ENCODE measurements around the gene PTPN3.

PTPN3 gene

DNA sequence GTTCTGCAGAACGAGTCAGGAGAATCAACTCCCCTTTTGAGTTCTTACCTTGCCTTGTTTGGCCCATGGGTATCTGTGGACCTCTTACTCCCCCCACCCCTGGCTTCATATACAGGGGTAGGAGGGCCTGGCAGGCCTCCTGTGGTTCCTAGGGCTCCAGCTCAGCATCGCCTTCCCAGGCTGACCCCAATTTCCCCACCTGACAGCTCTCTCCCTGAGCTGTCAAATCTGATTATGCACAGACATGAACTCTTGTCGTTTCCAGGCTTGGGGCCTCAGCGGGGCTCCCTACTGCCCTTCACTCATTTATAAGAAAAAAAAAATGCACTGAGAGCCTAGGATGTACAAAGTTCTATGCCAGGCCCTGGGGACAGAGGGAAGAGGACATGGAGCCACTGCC, 67.9 kb downstream of the PTPN3 start:
- no peaks in the 10 kb centered on the region for H3K9me3 ChIP-seq (ENCODE audit: control insufficient read depth in 1 of 2, low read length in 2 of 2)
- H3K4me3 ChIP-seq (ENCODE audit: low read depth in 1 of 2, low read length in 2 of 2): no peak overlapping the region
- H3K27ac ChIP-seq (ENCODE audit: low read depth, low read length): no peak overlapping the region
- H3K9ac ChIP-seq (ENCODE audit: low read depth in 1 of 2, low read length in 2 of 2): no peak overlapping the region
- H3K36me3 ChIP-seq (ENCODE audit: control insufficient read depth in 1 of 2, insufficient read depth in 2 of 2, low read length in 2 of 2): peaks cover 28 to 51% of the 10 kb centered on the region in 2 donors
- H3K4me1 ChIP-seq (ENCODE audit: control insufficient read depth in 1 of 2, insufficient read depth in 2 of 2, low read length in 2 of 2): no peaks in the 10 kb centered on the region
- H3K27me3 ChIP-seq (ENCODE audit: control insufficient read depth in 1 of 2, insufficient read depth in 2 of 2, low read length in 2 of 2): no peaks in the 10 kb centered on the region

DNA sequence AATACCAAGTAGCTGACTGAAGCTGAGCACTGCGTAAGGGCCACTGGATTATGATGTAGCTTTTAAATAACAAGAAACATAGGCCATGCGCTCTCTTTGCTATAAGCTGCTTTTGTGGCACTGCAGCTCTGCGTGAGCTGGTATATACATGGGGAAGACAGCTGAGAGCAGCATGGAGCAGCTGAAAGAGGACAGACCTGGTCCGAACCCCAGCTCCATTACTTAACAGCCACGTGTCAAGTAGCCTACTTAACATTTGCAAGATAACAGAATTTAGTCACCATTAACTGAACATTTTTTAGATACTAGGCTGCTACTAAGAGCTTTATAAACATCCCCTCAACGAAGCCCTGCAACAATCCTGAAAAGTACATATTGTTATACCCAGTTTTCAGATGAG, 69.3 kb downstream of the PTPN3 start:
- no peaks in the 10 kb centered on the region for H3K27me3 ChIP-seq (ENCODE audit: control insufficient read depth in 1 of 2, insufficient read depth in 2 of 2, low read length in 2 of 2)
- no peaks in the 10 kb centered on the region for H3K4me1 ChIP-seq (ENCODE audit: control insufficient read depth in 1 of 2, insufficient read depth in 2 of 2, low read length in 2 of 2)
- peaks cover 35 to 52% of the 10 kb centered on the region in 2 donors for H3K36me3 ChIP-seq (ENCODE audit: control insufficient read depth in 1 of 2, insufficient read depth in 2 of 2, low read length in 2 of 2)
- H3K4me3 ChIP-seq (ENCODE audit: low read depth in 1 of 2, low read length in 2 of 2): no peak overlapping the region
- no peak overlapping the region for H3K9ac ChIP-seq (ENCODE audit: low read depth in 1 of 2, low read length in 2 of 2)
- no peak overlapping the region for H3K27ac ChIP-seq (ENCODE audit: low read depth, low read length)
- H3K9me3 ChIP-seq (ENCODE audit: control insufficient read depth in 1 of 2, low read length in 2 of 2): no peaks in the 10 kb centered on the region

DNA sequence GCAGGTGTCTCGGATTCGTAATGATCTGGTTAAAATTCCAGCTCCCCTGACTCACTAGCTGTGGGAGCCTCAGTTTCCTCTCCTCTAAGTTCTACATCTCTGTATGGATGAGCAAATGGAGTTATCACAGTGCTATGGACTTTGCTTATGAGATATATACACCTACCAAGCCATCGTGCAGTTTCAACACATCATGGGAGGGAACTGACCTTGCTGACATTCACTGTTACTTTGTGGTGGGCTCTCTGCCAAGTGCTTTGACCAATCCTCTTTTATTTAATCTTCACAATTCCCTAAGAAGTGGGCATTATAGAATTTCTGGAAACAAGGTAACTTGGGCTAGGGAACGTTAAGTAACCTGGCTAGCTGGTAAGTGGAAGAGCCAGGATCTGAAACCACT, 70.2 kb downstream of the PTPN3 start:
- Histone ChIP-seq H3K4me3 (ENCODE audit: low read depth in 1 of 2, low read length in 2 of 2) (no peak overlapping the region), H3K27me3 (ENCODE audit: control insufficient read depth in 1 of 2, insufficient read depth in 2 of 2, low read length in 2 of 2) (no peaks in the 10 kb centered on the region), H3K9me3 (ENCODE audit: control insufficient read depth in 1 of 2, low read length in 2 of 2) (no peaks in the 10 kb centered on the region), H3K36me3 (ENCODE audit: control insufficient read depth in 1 of 2, insufficient read depth in 2 of 2, low read length in 2 of 2) (peaks cover 35 to 52% of the 10 kb centered on the region in 2 donors), H3K27ac (ENCODE audit: low read depth, low read length) (no peak overlapping the region), H3K4me1 (ENCODE audit: control insufficient read depth in 1 of 2, insufficient read depth in 2 of 2, low read length in 2 of 2) (no peaks in the 10 kb centered on the region), H3K9ac (ENCODE audit: low read depth in 1 of 2, low read length in 2 of 2) (no peak overlapping the region)

DNA sequence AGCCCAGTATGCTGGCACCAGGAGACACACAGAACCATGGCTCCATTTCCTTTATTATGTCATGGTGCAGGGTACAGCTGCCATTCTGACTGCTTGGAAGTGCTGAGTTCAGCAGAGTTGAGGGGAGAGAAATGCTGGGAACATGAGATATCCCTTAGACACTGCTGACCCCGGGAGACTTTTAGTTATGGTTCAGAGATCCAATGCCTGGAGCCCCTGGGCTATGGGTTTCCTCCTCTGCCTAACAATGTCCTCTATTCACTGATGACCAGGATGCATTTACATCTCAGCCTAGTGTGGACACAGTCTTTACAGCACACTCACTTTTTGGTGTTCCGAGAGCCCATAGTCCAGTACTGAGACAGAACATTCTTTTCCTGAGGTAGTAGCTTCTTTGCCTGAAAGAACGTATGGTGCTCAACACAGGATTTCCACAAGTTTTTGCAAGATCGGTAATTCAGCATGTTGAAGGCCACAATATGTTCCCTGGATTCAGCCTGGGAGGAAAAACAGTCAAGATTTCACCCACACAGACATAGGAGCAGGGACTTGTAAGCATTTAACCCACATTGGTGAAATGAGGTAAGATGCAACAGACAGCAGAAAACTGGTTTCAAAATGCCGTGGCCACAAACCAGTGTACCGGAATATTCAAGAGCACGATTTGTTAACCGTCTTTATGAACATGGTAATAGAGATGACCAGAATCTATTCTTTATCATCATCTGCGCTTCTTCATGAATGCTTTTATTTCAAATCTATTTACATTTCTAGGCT, 71.3 kb downstream of the PTPN3 start:
- no peaks in the 10 kb centered on the region for H3K9me3 ChIP-seq (ENCODE audit: control insufficient read depth in 1 of 2, low read length in 2 of 2)
- H3K4me3 ChIP-seq (ENCODE audit: low read depth in 1 of 2, low read length in 2 of 2): no peak overlapping the region
- peaks cover 31 to 43% of the 10 kb centered on the region in 2 donors for H3K36me3 ChIP-seq (ENCODE audit: control insufficient read depth in 1 of 2, insufficient read depth in 2 of 2, low read length in 2 of 2)
- no peak overlapping the region for H3K27ac ChIP-seq (ENCODE audit: low read depth, low read length)
- no peaks in the 10 kb centered on the region for H3K27me3 ChIP-seq (ENCODE audit: control insufficient read depth in 1 of 2, insufficient read depth in 2 of 2, low read length in 2 of 2)
- no peaks in the 10 kb centered on the region for H3K4me1 ChIP-seq (ENCODE audit: control insufficient read depth in 1 of 2, insufficient read depth in 2 of 2, low read length in 2 of 2)
- H3K9ac ChIP-seq (ENCODE audit: low read depth in 1 of 2, low read length in 2 of 2): no peak overlapping the region

DNA sequence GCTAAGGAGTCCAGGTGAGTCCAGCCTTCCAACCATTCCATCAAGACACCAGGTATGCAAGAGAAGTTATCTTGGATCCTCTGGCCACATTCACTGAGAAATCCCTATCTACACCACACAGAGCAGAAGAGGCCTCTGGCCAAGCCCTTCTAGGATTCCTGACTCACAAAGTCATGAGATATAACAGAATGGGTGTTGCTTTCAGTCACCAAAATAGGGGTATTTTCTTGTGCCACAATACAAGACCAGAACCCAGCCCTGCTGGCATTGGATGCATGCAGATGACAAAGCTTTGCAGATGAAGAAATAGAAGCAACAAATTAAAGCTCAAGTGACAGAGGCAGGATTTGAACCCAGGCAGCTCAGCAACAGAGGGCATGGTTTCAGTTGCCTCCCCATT, 73.5 kb downstream of the PTPN3 start:
- peaks cover 19 to 44% of the 10 kb centered on the region in 2 donors for H3K36me3 ChIP-seq (ENCODE audit: control insufficient read depth in 1 of 2, insufficient read depth in 2 of 2, low read length in 2 of 2)
- no peaks in the 10 kb centered on the region for H3K9me3 ChIP-seq (ENCODE audit: control insufficient read depth in 1 of 2, low read length in 2 of 2)
- no peak overlapping the region for H3K27ac ChIP-seq (ENCODE audit: low read depth, low read length)
- no peak overlapping the region for H3K4me3 ChIP-seq (ENCODE audit: low read depth in 1 of 2, low read length in 2 of 2)
- no peaks in the 10 kb centered on the region for H3K27me3 ChIP-seq (ENCODE audit: control insufficient read depth in 1 of 2, insufficient read depth in 2 of 2, low read length in 2 of 2)
- no peak overlapping the region for H3K9ac ChIP-seq (ENCODE audit: low read depth in 1 of 2, low read length in 2 of 2)
- no peaks in the 10 kb centered on the region for H3K4me1 ChIP-seq (ENCODE audit: control insufficient read depth in 1 of 2, insufficient read depth in 2 of 2, low read length in 2 of 2)

DNA sequence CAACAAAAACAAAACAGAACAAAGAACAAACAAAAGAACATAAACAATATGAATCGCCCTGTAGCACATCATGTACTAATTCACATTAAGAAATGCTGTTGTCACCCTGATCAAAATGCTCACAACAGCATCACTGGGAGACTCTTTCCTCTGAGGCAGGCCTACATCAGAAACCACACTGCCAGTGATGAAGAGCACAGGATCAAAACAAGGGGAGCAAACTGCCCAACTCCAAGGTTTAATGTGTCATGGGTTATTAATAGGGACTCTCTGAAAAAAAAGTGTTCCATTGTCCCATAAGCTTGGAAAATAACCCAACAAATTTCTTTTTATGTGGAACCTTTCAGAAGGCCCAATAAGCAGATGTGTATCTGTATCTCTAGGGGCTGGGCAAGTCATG, 74.2 kb downstream of the PTPN3 start:
- Histone ChIP-seq H3K9me3 (ENCODE audit: control insufficient read depth in 1 of 2, low read length in 2 of 2) (no peaks in the 10 kb centered on the region), H3K4me3 (ENCODE audit: low read depth in 1 of 2, low read length in 2 of 2) (no peak overlapping the region), H3K4me1 (ENCODE audit: control insufficient read depth in 1 of 2, insufficient read depth in 2 of 2, low read length in 2 of 2) (no peaks in the 10 kb centered on the region), H3K27ac (ENCODE audit: low read depth, low read length) (no peak overlapping the region), H3K36me3 (ENCODE audit: control insufficient read depth in 1 of 2, insufficient read depth in 2 of 2, low read length in 2 of 2) (peaks cover 25 to 46% of the 10 kb centered on the region in 2 donors), H3K9ac (ENCODE audit: low read depth in 1 of 2, low read length in 2 of 2) (no peak overlapping the region), H3K27me3 (ENCODE audit: control insufficient read depth in 1 of 2, insufficient read depth in 2 of 2, low read length in 2 of 2) (no peaks in the 10 kb centered on the region)

DNA sequence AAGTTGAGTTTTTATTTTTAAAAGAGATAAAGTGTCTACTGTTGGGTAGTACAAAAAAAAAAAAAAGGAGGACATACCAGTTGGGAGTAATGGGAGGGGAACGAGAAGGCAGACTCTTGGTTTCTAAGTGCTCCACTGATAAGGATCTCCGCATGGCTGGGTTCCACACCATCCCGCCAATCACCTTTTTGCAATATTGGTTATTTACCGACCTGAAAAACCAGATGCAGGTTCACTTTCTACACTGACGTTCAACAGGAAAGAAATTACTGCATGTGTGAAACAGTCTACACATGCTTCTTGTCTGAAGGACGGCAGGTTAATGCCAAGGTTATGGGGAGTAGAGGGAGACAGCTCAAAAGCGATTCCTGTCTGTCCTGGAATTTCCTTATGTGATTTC, 75.5 kb downstream of the PTPN3 start:
- Histone ChIP-seq H3K27me3 (ENCODE audit: control insufficient read depth in 1 of 2, insufficient read depth in 2 of 2, low read length in 2 of 2) (no peaks in the 10 kb centered on the region), H3K27ac (ENCODE audit: low read depth, low read length) (no peak overlapping the region), H3K36me3 (ENCODE audit: control insufficient read depth in 1 of 2, insufficient read depth in 2 of 2, low read length in 2 of 2) (peaks cover 27 to 48% of the 10 kb centered on the region in 2 donors), H3K4me3 (ENCODE audit: low read depth in 1 of 2, low read length in 2 of 2) (no peak overlapping the region), H3K4me1 (ENCODE audit: control insufficient read depth in 1 of 2, insufficient read depth in 2 of 2, low read length in 2 of 2) (no peaks in the 10 kb centered on the region), H3K9ac (ENCODE audit: low read depth in 1 of 2, low read length in 2 of 2) (no peak overlapping the region), H3K9me3 (ENCODE audit: control insufficient read depth in 1 of 2, low read length in 2 of 2) (no peaks in the 10 kb centered on the region)

DNA sequence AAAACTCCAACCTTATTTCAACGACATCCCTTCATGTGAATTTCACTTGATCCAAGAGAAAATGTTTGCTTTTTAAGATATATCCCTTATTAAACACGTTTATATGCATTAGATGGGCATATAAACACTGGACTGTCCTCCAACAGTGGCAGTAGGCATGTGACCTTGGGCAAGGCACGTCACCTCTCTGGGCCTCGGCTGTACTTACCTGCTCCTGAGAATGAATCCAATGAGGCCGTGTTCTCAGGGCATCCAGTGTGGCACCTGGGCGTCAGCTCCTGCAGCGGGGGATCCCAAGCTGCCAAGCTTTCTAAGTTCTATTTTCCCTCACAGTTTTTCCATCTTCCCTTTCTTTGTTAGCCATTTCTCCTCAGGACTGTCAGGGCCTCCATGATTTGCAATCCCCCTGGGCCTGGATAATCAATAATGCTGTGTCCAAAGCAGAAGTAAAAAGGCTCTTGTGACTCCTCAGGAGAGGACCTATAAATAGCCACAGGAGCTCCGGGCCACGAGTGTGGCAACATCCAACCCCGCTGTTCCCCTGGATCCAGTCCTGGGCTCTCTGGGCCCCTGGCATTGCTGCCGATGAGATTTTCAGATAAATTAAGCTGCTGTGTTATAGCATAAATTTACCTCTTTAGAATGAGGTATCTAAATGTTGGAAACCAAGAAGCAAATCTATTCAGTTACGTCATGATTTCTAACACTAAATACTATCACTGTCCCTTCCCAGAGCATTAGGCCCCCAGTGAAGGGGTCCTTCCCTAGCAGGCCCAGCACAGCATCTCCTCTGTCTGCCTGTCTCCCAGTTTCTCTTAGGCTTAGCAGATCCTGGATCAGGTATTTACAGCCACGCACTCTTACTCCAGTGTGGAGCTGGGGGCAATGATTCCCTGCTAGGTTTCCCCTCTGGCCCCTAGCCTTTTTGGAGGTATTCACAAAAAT, 76.8 kb downstream of the PTPN3 start:
- no peak overlapping the region for H3K9ac ChIP-seq (ENCODE audit: low read depth in 1 of 2, low read length in 2 of 2)
- H3K9me3 ChIP-seq (ENCODE audit: control insufficient read depth in 1 of 2, low read length in 2 of 2): no peaks in the 10 kb centered on the region
- H3K4me1 ChIP-seq (ENCODE audit: control insufficient read depth in 1 of 2, insufficient read depth in 2 of 2, low read length in 2 of 2): no peaks in the 10 kb centered on the region
- H3K4me3 ChIP-seq (ENCODE audit: low read depth in 1 of 2, low read length in 2 of 2): no peak overlapping the region
- no peaks in the 10 kb centered on the region for H3K27me3 ChIP-seq (ENCODE audit: control insufficient read depth in 1 of 2, insufficient read depth in 2 of 2, low read length in 2 of 2)
- no peak overlapping the region for H3K27ac ChIP-seq (ENCODE audit: low read depth, low read length)
- H3K36me3 ChIP-seq (ENCODE audit: control insufficient read depth in 1 of 2, insufficient read depth in 2 of 2, low read length in 2 of 2): peaks cover 22 to 40% of the 10 kb centered on the region in 2 donors

DNA sequence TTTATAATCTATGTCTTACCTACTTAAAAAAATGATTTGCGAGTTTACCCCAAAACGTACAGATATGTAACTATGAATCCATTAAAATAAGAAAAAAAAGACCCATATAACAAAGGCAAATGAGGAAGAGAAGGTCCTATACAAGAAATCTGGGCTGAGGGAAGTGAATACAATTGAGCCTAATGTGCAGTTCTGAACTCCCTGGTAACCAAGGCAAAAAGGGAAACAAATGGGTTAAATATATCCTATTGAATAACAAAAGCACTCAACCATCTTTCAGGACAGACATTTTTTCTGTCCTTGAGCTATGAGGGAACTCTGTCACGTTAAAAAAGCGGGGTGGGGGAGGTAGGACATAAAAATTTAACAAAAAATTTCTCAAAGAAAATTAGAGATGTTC, 78.6 kb downstream of the PTPN3 start:
- Histone ChIP-seq H3K4me1 (ENCODE audit: control insufficient read depth in 1 of 2, insufficient read depth in 2 of 2, low read length in 2 of 2) (no peaks in the 10 kb centered on the region), H3K9ac (ENCODE audit: low read depth in 1 of 2, low read length in 2 of 2) (no peak overlapping the region), H3K9me3 (ENCODE audit: control insufficient read depth in 1 of 2, low read length in 2 of 2) (no peaks in the 10 kb centered on the region), H3K27me3 (ENCODE audit: control insufficient read depth in 1 of 2, insufficient read depth in 2 of 2, low read length in 2 of 2) (no peaks in the 10 kb centered on the region), H3K27ac (ENCODE audit: low read depth, low read length) (no peak overlapping the region), H3K4me3 (ENCODE audit: low read depth in 1 of 2, low read length in 2 of 2) (no peak overlapping the region), H3K36me3 (ENCODE audit: control insufficient read depth in 1 of 2, insufficient read depth in 2 of 2, low read length in 2 of 2) (peaks cover 18 to 44% of the 10 kb centered on the region in 2 donors)

DNA sequence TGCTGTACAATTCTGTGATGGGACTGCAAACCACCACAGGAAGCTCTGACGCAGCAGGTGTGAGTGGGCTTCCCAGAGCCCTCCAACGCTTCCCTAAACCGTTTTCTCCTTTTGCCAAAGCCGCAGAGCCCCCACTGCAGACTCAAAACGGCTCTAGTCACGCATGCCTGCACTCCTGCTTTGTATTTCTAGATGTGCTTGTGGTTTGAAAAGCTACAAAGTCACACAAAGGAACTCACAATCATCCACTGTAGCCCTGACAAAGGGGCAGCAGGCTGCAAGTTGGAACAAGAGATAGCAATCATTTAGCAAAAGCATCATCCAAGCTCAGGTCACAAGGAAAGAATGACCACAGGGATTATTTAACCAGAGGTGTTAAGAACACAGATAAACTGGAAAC, 79.3 kb downstream of the PTPN3 start:
- Histone ChIP-seq H3K4me1 (ENCODE audit: control insufficient read depth in 1 of 2, insufficient read depth in 2 of 2, low read length in 2 of 2) (no peaks in the 10 kb centered on the region), H3K9ac (ENCODE audit: low read depth in 1 of 2, low read length in 2 of 2) (no peak overlapping the region), H3K27ac (ENCODE audit: low read depth, low read length) (no peak overlapping the region), H3K27me3 (ENCODE audit: control insufficient read depth in 1 of 2, insufficient read depth in 2 of 2, low read length in 2 of 2) (no peaks in the 10 kb centered on the region), H3K36me3 (ENCODE audit: control insufficient read depth in 1 of 2, insufficient read depth in 2 of 2, low read length in 2 of 2) (peaks cover 13 to 44% of the 10 kb centered on the region in 2 donors), H3K4me3 (ENCODE audit: low read depth in 1 of 2, low read length in 2 of 2) (no peak overlapping the region), H3K9me3 (ENCODE audit: control insufficient read depth in 1 of 2, low read length in 2 of 2) (no peaks in the 10 kb centered on the region)

All from duodenal mucosa (tissue), 2 donors.